Uterus (tissue), 2 donors: ENCODE measurements around the gene DPF3.

Source experiments
- CTCF ChIP-seq, 4 experiments: fragments of 200-600 bp in 2 of 4; fragments of 450-650 bp in 2 of 4; sonication (generic) in 2 of 4; IDR thresholded peaks; one replicate each; pipeline ENCODE4 v1.5.1; 2016 to 2019; ENCODE audit warnings: antibody characterized with exemption in 4 of 4, mild to moderate bottlenecking in 2 of 4, moderate library complexity in 1 of 4
- POLR2A ChIP-seq, 2 donors: fragments of 450-650 bp; IDR thresholded peaks; one replicate each; pipeline ENCODE4 v1.6.1; 2016; ENCODE audit warnings: antibody characterized with exemption in 2 of 2, mild to moderate bottlenecking in 1 of 2, moderate library complexity in 1 of 2

GRCh38 chr14:72631401-72631800 lies 262.5 kb downstream of the DPF3 start:
- TF ChIP-seq CTCF (IDR thresholded peaks at IDR 0.05): no peak
- TF ChIP-seq POLR2A (IDR thresholded peaks at IDR 0.05): no peak
